ENCODE data around the gene MOK.

MOK gene

GRCh38 chr14:102183886-102184285, 121.1 kb downstream of the MOK start:
- DNase-seq = no peak

GRCh38 chr14:102182936-102183619, 121.9 kb downstream of the MOK start:
- DNase-seq = no peak

GRCh38 chr14:102182190-102182589, 122.8 kb downstream of the MOK start:
- no peak for DNase-seq

GRCh38 chr14:102181187-102181586, 123.8 kb downstream of the MOK start:
- no peak for DNase-seq

GRCh38 chr14:102180248-102180998, 124.5 kb downstream of the MOK start:
- DNase-seq = no peak

All from amygdala (tissue), 56 donors.